TTC549 (cell line): Measurements from ENCODE around the gene BTD.

Experiments
- FAIRE-seq: peaks from 2 replicates; lab custom pipeline; 2012; peaks lifted over from hg19 to GRCh38; lab: Jason Lieb, UNC

BTD gene

GRCh38 chr3:15667484-15667883 lies 65.9 kb downstream of the BTD start:
- no peak for FAIRE-seq

GRCh38 chr3:15673536-15673935 lies 72.0 kb downstream of the BTD start:
- FAIRE-seq: no peak

- FAIRE-seq: no peak
Measured at GRCh38 chr3:15676259-15676658, 74.7 kb downstream of the BTD start.

- FAIRE-seq: no peak
Measured at GRCh38 chr3:15679306-15679705, 77.8 kb downstream of the BTD start.

GRCh38 chr3:15681668-15682067 lies 80.1 kb downstream of the BTD start:
- FAIRE-seq: no peak

GRCh38 chr3:15682561-15683185 lies 81.1 kb downstream of the BTD start:
- FAIRE-seq: no peak

- FAIRE-seq: no peak
Measured at GRCh38 chr3:15683253-15683652, 81.7 kb downstream of the BTD start.

GRCh38 chr3:15685927-15686326 lies 84.4 kb downstream of the BTD start:
- no peak for FAIRE-seq

- no peak for FAIRE-seq
Measured at GRCh38 chr3:15690230-15690629, 88.7 kb downstream of the BTD start.

- FAIRE-seq: no peak
Measured at GRCh38 chr3:15690748-15691147, 89.2 kb downstream of the BTD start.

GRCh38 chr3:15693355-15693754 lies 91.8 kb downstream of the BTD start:
- FAIRE-seq: no peak

GRCh38 chr3:15694628-15695027 lies 93.1 kb downstream of the BTD start:
- FAIRE-seq: no peak
